Measurements from ENCODE around the gene SLC12A6.

DNA sequence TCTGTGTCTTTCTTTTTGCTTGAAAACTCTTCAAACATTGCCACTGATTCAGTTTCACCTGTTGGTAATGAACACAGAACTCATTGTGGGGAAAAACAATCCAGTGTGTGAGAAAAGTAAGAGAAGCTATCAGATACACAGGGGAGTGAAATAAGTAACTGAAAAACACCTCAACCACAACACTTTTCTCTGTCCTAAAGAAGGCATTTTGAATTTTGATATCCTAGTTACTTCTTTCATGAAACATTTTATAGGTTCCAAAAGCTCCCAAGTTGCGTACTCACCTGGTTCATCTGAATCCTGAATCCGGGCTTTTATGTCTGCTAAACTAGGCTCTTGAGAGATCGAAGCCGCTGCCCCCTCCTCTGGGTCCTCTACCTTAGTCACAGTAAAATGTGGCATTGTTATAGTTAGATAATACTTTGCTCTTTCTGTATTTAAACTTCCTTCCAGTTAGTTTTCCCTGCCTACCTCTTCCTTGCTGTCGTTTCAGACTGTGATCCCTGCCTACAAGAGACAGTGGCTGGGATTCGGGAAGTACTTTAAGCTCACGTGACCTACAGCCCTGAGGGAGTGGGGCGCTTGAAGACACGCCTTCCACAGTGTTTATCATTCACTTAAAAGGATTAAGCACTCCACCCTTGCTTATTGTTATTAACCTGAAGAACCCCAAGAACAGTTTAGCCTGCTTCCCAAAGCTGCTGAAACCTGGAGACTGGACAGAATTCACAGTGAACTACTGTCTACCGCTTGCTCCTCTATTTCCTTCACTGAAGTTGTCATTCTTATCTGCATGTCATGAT lies 19.1 kb downstream of the SLC12A6 start:
- TF ChIP-seq SMC3 (IDR thresholded peaks at IDR 0.05; ENCODE audit: low read length) (no peak), EZH2 (conservative IDR thresholded peaks at IDR 0.05; ENCODE audit: low read depth, low read length) (no peak), ZNF121 (CRISPR knock-in tag; IDR thresholded peaks at IDR 0.05) (no peak), ZNF280D (CRISPR knock-in tag; IDR thresholded peaks at IDR 0.05) (no peak), FOSL2 (CRISPR knock-in tag; IDR thresholded peaks at IDR 0.05) (no peak), TEAD2 (CRISPR knock-in tag; IDR thresholded peaks at IDR 0.05) (no peak), TAF1 (CRISPR knock-in tag; IDR thresholded peaks at IDR 0.05) (peak; percentile 69), TCF7L2 (IDR thresholded peaks at IDR 0.05; ENCODE audit: low read depth, low read length) (no peak), MAZ (IDR thresholded peaks at IDR 0.05; ENCODE audit: borderline replicate concordance, low read depth, low read length) (no peak), MAZ (CRISPR knock-in tag; IDR thresholded peaks at IDR 0.05; ENCODE audit: low read depth) (no peak), RCOR2 (CRISPR knock-in tag; IDR thresholded peaks at IDR 0.05) (no peak), SRF (IDR thresholded peaks at IDR 0.05; ENCODE audit: low read depth, low read length) (no peak)
- TF ChIP-seq, protein P1, sequence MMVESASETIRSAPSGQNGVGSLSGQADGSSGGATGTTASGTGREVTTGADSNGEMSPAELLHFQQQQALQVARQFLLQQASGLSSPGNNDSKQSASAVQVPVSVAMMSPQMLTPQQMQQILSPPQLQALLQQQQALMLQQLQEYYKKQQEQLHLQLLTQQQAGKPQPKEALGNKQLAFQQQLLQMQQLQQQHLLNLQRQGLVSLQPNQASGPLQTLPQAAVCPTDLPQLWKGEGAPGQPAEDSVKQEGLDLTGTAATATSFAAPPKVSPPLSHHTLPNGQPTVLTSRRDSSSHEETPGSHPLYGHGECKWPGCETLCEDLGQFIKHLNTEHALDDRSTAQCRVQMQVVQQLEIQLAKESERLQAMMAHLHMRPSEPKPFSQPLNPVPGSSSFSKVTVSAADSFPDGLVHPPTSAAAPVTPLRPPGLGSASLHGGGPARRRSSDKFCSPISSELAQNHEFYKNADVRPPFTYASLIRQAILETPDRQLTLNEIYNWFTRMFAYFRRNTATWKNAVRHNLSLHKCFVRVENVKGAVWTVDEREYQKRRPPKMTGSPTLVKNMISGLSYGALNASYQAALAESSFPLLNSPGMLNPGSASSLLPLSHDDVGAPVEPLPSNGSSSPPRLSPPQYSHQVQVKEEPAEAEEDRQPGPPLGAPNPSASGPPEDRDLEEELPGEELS (CRISPR knock-in tag; IDR thresholded peaks at IDR 0.05): peak; percentile 27; the same call in 1 of the 2 replicates

Measured in HepG2 (cell line).